Measurements from ENCODE around the gene SPTB.

The SPTB gene

GRCh38 chr14:64715628-64716412 lies 163.9 kb downstream of the SPTB start:
- POLR2A ChIA-PET (ENCODE audit: low non-redundant PET) = interaction anchor here (0.5 kb wide), 1 partner anchor 272 kb away, joined by 3 read pairs; no protein-coding TSS in a partner anchor

GRCh38 chr14:64715146-64715627 lies 164.5 kb downstream of the SPTB start:
- peak overlapping the region; percentile 78 for H3K27ac ChIP-seq
- CTCF ChIA-PET = no interaction called here
- TF ChIP-seq CTCF (conservative IDR thresholded peaks at IDR 0.05; ENCODE audit: low read depth) = no peak
- no peak for DNase-seq (ENCODE audit: low spot score)
- POLR2A ChIA-PET (ENCODE audit: low non-redundant PET) = no interaction called here

More at GRCh38 chr14:64715628-64716412, 163.9 kb downstream of the SPTB start:
- TF ChIP-seq CTCF (conservative IDR thresholded peaks at IDR 0.05; ENCODE audit: low read depth) = no peak
- CTCF ChIA-PET = no interaction called here
- H3K27ac ChIP-seq = peak overlapping the region; percentile 78
- DNase-seq (ENCODE audit: low spot score) = no peak

DNA sequence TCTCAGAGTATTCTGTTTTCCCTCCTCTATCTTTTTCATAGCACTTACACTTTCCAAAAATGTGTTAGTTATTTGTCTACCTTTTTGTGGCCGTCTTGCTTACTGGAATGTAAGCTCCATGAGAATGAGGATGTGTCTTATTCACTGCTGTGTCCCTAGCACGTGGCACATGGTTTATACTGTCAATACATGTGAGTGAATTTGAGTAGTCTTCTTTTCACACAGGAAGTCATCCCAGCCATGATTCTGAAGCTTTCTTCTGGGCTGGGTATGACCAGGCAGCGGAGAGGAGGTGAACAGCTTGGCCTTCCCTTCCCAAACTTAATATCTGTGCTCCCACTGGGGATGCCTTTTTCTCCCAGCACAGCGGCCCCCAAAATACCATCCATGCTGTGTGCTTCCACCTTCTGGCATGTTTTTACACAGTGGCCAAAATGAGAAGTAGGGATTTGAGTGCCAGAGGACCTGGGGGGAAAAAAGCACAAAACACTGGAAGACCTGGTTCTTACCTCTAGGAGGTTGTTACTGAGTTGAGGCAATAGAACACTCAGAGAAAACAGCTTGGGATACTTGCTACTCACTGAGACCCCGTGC lies 165.2 kb downstream of the SPTB start:
- H3K27ac ChIP-seq = no peak overlapping the region
- TF ChIP-seq CTCF (conservative IDR thresholded peaks at IDR 0.05; ENCODE audit: low read depth) = no peak
- no peak for DNase-seq (ENCODE audit: low spot score)
- ChIA-PET CTCF (no interaction called here), POLR2A (ENCODE audit: low non-redundant PET) (no interaction called here)

DNA sequence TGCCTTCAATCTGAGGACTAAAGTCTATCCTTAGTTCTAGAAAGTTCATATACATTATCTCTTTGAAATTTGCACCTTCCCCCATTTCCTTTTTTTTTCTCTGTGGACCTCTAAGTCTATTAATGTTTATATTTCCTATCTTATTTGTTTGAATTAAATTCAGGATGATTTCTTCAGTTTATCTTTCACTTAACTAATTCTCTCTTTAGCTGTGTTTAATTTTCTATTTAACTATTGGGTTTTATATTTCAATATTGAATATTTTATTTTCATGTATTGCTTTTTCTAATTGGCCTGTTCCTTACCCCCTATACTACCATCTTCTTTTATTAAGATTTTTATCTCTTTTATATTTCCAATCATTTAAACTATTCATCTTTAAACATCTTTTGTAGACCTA lies 166.0 kb downstream of the SPTB start:
- CTCF ChIA-PET = interaction anchor here (0.7 kb wide), 1 partner anchor 43 kb away, joined by 3 read pairs; no protein-coding TSS in a partner anchor

GRCh38 chr14:64711039-64711438 lies 168.7 kb downstream of the SPTB start:
- ChIA-PET POLR2A (ENCODE audit: low non-redundant PET) (no interaction called here), CTCF (no interaction called here)
- no peak for TF ChIP-seq CTCF (conservative IDR thresholded peaks at IDR 0.05; ENCODE audit: low read depth)
- peak overlapping the region; percentile 25; the same call in 1 of the 2 replicates for H3K27ac ChIP-seq
- no peak for DNase-seq (ENCODE audit: low spot score)

More for the DNA sequence above, 166.0 kb downstream of the SPTB start:
- TF ChIP-seq CTCF (conservative IDR thresholded peaks at IDR 0.05; ENCODE audit: low read depth) = no peak
- POLR2A ChIA-PET (ENCODE audit: low non-redundant PET) = no interaction called here
- no peak for DNase-seq (ENCODE audit: low spot score)
- no peak overlapping the region for H3K27ac ChIP-seq

DNA sequence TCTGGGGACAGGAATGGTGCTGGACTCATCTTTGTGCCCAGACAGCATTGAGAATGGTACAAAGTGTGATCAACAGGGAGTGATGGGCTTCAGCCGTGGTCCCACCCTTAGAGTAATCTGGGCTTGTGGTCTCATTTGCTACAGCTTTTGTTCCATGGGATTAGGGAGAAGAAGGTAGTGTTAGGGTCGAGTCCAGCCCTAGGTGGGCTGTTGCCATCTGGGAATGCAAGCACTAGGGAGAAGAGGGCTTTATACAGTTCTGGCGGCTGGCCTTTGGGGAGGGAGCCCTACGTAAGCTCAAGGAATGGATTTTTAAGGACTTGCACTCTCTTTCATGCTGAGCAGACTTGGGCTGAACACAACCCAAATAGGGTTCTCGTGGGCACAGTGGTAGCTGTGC lies 170.6 kb downstream of the SPTB start:
- ChIA-PET POLR2A (ENCODE audit: low non-redundant PET) (interaction anchor here (1.5 kb wide), 1 partner anchor 18 kb away, joined by 4 read pairs; no protein-coding TSS in a partner anchor), CTCF (interaction anchor here (1.0 kb wide), 1 partner anchor 37 kb away, joined by 3 read pairs; no protein-coding TSS in a partner anchor)
- peak overlapping the region; percentile 88 for H3K27ac ChIP-seq
- DNase-seq (ENCODE audit: low spot score) = no peak
- no peak for TF ChIP-seq CTCF (conservative IDR thresholded peaks at IDR 0.05; ENCODE audit: low read depth)
